Astrocyte of the spinal cord (primary cell): ENCODE results near the gene SLC40A1.

Experiments used
- DNase-seq: peaks from one replicate; pipeline ENCODE4 v3.0.0; 2011; ENCODE audit warnings: low read depth, low spot score
- H3K4me3 ChIP-seq: 2 replicates; pipeline ENCODE4 v1.5.1; 2011; ENCODE audit warnings: low read depth, mild to moderate bottlenecking, low read length, moderate library complexity
- in situ Hi-C: cut with HindIII; loops from 2 replicates; pipeline ENCODE4 v1.10.0; 2017; ENCODE audit warnings: low sequenced_read_pairs
- TF ChIP-seq, protein P1 (sequence below): IDR thresholded peaks from 2 replicates; pipeline ENCODE4 v1.5.1; 2012; ENCODE audit warnings: low read depth, mild to moderate bottlenecking, low read length, inconsistent platforms

Gene SLC40A1

DNA sequence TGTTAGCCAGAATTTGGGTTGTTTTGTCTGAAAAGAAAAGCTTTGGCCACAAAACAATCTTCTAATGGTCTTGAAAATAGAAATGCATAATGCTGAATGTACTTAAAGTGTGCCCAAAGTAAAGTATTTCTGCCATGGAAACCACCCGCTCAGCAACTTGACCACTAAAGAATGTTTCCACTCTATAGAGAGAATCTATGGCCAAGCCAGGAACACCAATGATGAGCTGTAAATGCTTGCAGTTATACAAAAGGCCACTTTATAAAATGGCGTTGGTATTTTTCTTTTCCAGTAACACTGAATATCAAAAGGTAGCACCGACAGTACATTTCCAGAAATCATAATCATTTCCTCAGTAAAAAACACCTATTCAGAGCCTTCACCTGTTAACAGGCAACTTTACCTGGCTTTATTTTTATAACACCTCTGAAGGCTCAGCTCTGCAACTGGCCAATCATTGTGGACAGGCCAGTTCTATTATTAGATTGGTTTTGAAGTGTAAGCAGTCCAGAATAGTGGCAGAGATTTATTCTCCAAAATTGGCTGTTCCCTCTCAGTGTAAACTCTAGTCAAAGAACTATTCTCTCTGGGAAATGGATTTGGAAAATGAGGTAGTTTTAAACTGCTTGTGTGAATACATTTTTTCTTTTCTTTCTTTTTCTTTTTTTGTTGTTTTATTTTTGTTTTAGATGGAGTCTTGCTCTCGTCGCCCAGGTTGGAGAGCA lies 36.1 kb downstream of the SLC40A1 start:
- in situ Hi-C loops, result no loop called here

DNA sequence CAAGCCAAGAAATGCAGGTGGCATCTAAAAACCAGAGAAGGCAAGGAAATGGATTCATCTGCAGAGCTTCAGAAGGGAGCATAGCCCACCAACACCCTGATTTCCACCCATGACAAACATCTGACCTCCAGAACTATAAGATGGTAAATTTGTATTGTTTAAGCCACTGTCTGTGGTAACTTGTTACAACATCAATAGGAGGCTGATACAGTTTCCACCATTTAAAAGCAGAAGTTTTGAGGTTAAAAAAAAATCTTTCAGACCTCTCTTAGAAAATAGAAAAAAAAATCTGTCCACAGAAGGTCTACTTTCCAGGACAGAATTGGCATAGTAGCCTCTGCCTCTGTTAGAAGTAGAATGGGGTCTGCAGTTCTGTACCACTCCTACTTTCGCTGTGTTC lies 37.2 kb downstream of the SLC40A1 start:
- no peak overlapping the region for H3K4me3 ChIP-seq
- TF ChIP-seq, protein P1, sequence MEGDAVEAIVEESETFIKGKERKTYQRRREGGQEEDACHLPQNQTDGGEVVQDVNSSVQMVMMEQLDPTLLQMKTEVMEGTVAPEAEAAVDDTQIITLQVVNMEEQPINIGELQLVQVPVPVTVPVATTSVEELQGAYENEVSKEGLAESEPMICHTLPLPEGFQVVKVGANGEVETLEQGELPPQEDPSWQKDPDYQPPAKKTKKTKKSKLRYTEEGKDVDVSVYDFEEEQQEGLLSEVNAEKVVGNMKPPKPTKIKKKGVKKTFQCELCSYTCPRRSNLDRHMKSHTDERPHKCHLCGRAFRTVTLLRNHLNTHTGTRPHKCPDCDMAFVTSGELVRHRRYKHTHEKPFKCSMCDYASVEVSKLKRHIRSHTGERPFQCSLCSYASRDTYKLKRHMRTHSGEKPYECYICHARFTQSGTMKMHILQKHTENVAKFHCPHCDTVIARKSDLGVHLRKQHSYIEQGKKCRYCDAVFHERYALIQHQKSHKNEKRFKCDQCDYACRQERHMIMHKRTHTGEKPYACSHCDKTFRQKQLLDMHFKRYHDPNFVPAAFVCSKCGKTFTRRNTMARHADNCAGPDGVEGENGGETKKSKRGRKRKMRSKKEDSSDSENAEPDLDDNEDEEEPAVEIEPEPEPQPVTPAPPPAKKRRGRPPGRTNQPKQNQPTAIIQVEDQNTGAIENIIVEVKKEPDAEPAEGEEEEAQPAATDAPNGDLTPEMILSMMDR, result no peak
- in situ Hi-C loops, result no loop called here
- DNase-seq, result no peak

More for the DNA sequence above, 36.1 kb downstream of the SLC40A1 start:
- DNase-seq, result no peak
- no peak overlapping the region for H3K4me3 ChIP-seq
- TF ChIP-seq, protein P1, result no peak

DNA sequence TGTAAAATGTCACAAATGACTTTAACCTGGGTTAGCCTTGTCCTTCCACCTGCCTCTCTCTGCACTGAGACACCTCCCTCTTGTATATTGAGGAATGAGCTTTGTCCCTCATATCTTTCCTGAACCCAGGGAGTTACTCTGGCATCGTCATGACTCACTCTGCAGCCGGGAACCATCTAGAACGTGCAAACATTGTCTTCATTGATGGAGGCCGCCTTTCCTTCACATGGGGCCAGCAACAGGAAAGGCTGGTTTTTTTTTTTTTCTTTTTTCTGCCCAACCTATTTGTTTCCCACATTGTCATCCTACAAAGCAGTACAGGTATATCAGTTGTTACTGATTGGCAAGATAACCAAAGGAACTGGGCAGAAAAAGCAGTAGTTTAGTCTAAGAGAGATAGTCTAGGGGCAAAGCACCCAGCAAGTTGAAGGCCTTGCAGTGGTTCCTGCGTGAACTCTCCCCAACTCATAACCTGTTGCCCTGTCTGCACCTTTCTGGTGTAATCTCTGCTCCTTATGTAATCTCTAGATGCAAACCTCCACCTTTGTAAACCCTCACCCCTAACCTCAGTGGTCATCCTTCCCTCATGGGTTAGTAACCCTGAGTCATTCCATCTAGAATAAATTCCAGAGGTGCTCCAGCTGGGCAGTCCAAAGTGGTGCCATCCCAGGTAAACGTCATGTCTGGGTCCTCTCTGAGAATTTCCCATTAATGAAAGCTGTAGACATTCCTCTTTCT lies 38.3 kb downstream of the SLC40A1 start:
- H3K4me3 ChIP-seq, result no peak overlapping the region
- in situ Hi-C loops, result no loop called here
- TF ChIP-seq, protein P1, result no peak

GRCh38 chr2:189541591-189541990 lies 39.0 kb downstream of the SLC40A1 start:
- H3K4me3 ChIP-seq, result no peak overlapping the region
- no peak for DNase-seq
- TF ChIP-seq, protein P1, result no peak
- in situ Hi-C loops, result no loop called here

More for the DNA sequence above, 38.3 kb downstream of the SLC40A1 start:
- no peak for DNase-seq

GRCh38 chr2:189540551-189540950 lies 40.0 kb downstream of the SLC40A1 start:
- DNase-seq, result no peak
- in situ Hi-C loops, result no loop called here
- TF ChIP-seq, protein P1, result no peak
- no peak overlapping the region for H3K4me3 ChIP-seq

- no peak for DNase-seq
- in situ Hi-C loops, result no loop called here
These were observed 42.2 kb downstream of the SLC40A1 start for GRCh38 chr2:189538402-189538801.

More at GRCh38 chr2:189538402-189538801, 42.2 kb downstream of the SLC40A1 start:
- no peak overlapping the region for H3K4me3 ChIP-seq
- TF ChIP-seq, protein P1, result no peak
